ENCODE data around the gene PLCB1.

PLCB1 gene

DNA sequence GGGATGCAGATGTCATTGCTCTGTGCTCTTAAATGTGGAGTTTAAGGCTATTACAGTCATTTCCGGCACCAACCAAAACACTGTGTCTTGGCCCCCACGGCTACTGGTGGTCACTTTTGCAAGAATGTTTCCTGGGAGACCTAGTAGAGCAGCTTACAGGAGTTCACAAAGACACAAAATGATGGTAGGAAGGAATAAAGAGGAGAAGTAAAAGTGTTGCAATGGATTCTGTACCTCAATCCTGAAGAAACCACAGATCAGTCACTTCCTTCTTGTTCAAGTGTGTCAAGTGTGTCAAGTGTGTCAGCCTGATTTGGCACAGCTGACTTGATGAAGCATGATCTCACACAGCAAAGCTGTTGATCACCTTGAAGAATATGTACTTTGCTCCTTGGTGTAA lies 344.0 kb downstream of the PLCB1 start:
- H3K4me3 ChIP-seq (ENCODE audit: low read depth, low read length) = no peak overlapping the region
- no peak for DNase-seq (ENCODE audit: low read depth)
- TF ChIP-seq, protein P1, sequence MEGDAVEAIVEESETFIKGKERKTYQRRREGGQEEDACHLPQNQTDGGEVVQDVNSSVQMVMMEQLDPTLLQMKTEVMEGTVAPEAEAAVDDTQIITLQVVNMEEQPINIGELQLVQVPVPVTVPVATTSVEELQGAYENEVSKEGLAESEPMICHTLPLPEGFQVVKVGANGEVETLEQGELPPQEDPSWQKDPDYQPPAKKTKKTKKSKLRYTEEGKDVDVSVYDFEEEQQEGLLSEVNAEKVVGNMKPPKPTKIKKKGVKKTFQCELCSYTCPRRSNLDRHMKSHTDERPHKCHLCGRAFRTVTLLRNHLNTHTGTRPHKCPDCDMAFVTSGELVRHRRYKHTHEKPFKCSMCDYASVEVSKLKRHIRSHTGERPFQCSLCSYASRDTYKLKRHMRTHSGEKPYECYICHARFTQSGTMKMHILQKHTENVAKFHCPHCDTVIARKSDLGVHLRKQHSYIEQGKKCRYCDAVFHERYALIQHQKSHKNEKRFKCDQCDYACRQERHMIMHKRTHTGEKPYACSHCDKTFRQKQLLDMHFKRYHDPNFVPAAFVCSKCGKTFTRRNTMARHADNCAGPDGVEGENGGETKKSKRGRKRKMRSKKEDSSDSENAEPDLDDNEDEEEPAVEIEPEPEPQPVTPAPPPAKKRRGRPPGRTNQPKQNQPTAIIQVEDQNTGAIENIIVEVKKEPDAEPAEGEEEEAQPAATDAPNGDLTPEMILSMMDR (IDR thresholded peaks at IDR 0.05; ENCODE audit: low read depth, low read length, missing control alignments) = no peak

DNA sequence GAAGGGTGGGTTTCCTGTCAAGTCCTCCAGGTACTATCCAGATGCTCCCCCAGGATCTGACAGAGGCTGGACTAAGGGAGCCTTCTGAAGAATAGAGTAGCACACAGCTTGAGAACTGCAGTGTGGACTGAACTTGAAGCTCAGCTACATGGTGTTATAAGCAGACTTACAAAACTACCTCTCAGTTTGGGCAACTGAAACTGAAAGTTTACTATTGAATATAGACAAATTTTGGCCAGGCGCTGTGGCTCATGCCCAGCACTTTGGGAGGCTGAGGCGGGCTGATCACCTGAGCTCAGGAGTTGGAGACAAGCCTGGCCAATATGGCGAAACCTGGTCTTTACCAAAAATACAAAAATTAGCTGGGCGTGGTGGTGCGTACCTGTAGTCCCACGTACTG lies 348.5 kb downstream of the PLCB1 start:
- DNase-seq (ENCODE audit: low read depth) = no peak
- H3K4me3 ChIP-seq (ENCODE audit: low read depth, low read length) = no peak overlapping the region
- TF ChIP-seq, protein P1 (IDR thresholded peaks at IDR 0.05; ENCODE audit: low read depth, low read length, missing control alignments) = no peak

DNA sequence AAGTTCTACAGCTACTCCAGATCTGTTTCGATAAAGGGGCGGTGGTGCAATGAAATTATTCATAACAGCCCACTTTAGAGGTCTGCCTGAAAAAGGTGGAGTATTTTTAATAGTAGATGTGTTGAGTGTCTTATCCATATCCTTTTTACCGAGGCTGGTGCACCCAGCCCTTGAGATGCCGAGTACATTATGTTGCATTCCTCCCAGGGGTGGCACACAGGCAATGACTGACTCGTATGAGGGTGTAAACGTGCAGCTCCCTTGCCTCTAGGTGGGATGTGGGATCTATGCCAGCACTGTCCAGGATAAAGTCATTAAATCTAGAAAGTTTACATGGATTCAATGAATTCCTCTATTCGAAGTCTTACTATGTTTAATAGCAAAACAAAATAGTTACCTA lies 355.6 kb downstream of the PLCB1 start:
- TF ChIP-seq, protein P1 (IDR thresholded peaks at IDR 0.05; ENCODE audit: low read depth, low read length, missing control alignments) = no peak
- no peak for DNase-seq (ENCODE audit: low read depth)
- H3K4me3 ChIP-seq (ENCODE audit: low read depth, low read length) = no peak overlapping the region

DNA sequence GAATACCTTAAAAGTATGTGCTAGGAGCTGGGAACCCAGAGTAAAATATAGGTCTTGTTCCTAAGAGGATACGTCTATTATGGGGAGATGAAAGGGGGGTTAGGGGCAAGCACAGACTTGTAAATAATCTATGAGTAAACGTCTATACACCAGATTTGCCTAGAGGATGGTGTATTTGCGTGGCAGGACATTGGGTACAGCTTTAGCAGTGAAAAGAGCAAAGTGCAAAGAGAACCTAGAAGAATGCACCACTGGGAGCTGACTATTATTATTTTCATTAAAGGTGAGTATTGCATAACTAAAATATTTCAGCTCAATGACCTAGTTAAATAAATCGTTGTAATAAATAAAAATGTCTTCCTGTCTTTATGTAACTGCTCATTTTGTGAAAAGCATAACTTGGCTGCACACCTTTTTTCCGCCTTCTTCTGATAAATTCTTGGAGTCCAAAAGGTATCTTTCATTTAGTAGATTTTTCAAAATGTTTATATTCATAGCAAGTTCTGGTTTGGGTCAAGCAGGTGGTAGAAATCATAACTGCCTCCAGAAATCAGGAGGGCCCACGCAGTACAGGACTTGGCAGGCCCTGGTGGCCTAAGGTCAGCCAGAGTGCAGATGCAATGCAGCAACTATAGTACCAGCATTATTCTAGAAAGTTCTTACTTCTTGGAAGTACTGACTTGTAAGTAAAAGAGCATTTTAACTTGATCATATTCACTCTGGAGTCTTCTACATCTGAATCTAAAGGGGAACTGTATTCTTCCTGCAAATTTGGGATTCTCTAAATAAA lies 357.2 kb downstream of the PLCB1 start:
- DNase-seq (ENCODE audit: low read depth) = no peak
- TF ChIP-seq, protein P1 (IDR thresholded peaks at IDR 0.05; ENCODE audit: low read depth, low read length, missing control alignments) = no peak
- H3K4me3 ChIP-seq (ENCODE audit: low read depth, low read length) = no peak overlapping the region

DNA sequence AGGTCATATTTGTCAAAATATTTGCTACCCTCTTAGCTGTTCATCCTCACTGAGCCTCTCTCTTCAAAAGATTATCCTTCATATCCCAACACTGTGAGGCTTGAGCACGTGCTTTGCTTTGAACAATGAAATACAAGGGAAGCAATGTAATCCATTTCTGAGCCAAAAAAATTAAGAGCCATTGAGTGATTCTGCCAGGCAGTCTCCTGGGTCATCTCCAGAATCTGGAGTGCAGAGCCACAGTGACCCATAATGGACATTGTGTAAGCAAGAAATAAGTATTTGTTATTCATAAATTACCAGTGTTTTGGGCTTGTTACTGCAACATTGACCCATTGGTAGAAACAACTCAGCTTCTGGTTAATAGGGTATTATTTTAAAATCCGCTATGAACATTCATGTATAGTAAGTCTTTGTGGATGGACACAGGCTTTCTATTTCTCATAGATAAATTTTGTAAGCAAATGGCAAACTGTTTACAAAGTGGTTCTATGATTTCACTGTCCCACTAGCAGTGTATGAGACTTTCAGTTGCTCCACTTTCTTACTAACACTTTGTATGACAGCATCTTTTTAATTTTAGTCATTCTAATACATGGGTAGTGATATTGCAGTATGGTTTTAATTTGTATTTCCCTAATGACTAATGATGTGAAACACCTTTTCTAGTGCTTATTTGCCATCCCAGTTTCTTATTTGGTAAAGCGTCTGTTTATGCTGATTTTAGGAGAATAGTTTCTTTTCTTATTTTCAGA lies 358.2 kb downstream of the PLCB1 start:
- TF ChIP-seq, protein P1 (IDR thresholded peaks at IDR 0.05; ENCODE audit: low read depth, low read length, missing control alignments) = no peak
- DNase-seq (ENCODE audit: low read depth) = no peak
- H3K4me3 ChIP-seq (ENCODE audit: low read depth, low read length) = no peak overlapping the region

DNA sequence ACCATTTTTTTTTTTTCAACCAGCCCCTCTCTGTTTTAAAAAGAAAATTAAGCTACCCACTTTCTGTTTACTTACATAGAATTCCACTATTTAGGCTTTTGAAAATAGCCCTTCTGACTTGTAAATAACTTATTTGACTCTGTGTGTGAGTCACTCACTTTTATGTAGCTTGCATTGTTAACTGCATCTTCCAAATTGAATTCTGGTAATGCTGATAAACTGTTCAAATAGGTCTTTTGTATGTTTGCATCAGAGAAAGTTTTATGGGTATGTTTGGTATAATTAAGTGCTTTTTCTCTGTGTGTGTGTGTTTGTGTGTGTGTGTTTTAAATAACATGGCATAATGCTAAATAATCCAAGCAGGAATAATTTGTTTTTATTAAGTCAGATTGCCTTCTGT lies 360.1 kb downstream of the PLCB1 start:
- no peak for DNase-seq (ENCODE audit: low read depth)
- TF ChIP-seq, protein P1 (IDR thresholded peaks at IDR 0.05; ENCODE audit: low read depth, low read length, missing control alignments) = no peak
- no peak overlapping the region for H3K4me3 ChIP-seq (ENCODE audit: low read depth, low read length)
